Stomach (tissue), 4 donors: ENCODE measurements around the gene FRMD8.

Experiments used
- POLR2A ChIP-seq, 4 donors: fragments of 450-650 bp; IDR thresholded peaks; one replicate each; pipeline ENCODE4 v1.6.1; 2016; ENCODE audit warnings: antibody characterized with exemption in 4 of 4, control low read depth in 2 of 4, mild to moderate bottlenecking in 1 of 4, moderate library complexity in 1 of 4
- TF ChIP-seq, protein P1 (sequence below), 7 experiments: fragments of 450-650 bp in 4 of 7; fragments of 200-600 bp in 3 of 7; sonication (generic) in 3 of 7; IDR thresholded peaks; one replicate each; pipeline ENCODE4 v1.5.1; 2016 to 2019; ENCODE audit warnings: antibody characterized with exemption in 7 of 7, control low read depth in 2 of 7, mild to moderate bottlenecking in 1 of 7

DNA sequence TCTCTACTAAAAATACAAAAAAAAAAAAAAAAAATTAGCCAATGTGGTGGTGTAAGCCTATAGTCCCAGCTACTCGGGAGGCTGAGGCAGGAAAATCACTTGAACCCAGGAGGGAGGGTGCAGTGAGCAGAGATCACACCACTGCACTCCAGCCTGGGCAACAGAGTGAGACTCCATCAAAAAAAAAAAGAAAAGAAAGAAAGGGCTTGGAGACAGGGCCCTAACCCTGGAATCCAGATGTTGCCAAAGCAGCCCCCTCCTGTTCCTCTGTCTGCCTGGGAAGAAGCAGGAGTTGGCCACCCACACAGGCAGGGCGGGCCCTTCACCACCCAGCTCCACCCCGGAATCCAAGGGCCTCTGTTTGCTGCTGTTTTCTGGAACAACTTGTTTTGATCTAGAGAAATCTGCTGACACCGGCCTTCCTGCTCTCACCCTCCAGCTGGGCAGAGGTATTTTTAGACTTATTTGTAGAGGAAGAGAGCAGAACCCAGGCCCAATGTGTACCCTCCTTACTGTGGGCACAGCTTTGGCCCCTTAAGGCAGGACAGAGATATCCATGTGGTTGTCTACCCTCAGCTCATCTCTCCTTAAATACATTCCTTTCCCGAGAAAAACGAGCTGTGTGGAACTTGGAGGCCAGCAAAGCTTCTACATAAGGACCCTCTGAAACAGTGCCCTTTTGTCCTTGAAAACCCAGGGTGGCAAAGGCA, 33.5 kb downstream of the FRMD8 start:
- TF ChIP-seq, protein P1, sequence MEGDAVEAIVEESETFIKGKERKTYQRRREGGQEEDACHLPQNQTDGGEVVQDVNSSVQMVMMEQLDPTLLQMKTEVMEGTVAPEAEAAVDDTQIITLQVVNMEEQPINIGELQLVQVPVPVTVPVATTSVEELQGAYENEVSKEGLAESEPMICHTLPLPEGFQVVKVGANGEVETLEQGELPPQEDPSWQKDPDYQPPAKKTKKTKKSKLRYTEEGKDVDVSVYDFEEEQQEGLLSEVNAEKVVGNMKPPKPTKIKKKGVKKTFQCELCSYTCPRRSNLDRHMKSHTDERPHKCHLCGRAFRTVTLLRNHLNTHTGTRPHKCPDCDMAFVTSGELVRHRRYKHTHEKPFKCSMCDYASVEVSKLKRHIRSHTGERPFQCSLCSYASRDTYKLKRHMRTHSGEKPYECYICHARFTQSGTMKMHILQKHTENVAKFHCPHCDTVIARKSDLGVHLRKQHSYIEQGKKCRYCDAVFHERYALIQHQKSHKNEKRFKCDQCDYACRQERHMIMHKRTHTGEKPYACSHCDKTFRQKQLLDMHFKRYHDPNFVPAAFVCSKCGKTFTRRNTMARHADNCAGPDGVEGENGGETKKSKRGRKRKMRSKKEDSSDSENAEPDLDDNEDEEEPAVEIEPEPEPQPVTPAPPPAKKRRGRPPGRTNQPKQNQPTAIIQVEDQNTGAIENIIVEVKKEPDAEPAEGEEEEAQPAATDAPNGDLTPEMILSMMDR (IDR thresholded peaks at IDR 0.05): no peak
- TF ChIP-seq POLR2A (IDR thresholded peaks at IDR 0.05): peak in 2 of 4 donors; percentile 40 to 81
